Panc1 (cell line): ENCODE measurements around the gene PTPRR. TPM values are rescaled to one million over a fixed set of nuclear protein-coding genes. Genes with fewer than 3 reads are reported as not detected.

Experiments used
- ATAC-seq: fragments of 200-7000 bp; cut with Tn5 transposase; 2 replicates; pipeline ENCODE4 v1.9.1; 2020; ENCODE audit warnings: mild to moderate bottlenecking, moderate library complexity
- BruUV-seq: library from RNA; stranded (reverse); fragments of 400-500 nt; replicated peaks from 2 replicates; lab custom pipeline; 2021; lab: Mats Ljungman, UMichigan
- CTCF ChIA-PET: fragments of 300-600 bp; sonication (Branson Sonifier 250); formaldehyde crosslinking; loops from one replicate; lab custom pipeline; 2022; ENCODE audit warnings: antibody characterized with exemption; lab: Charles Lee
- POLR2A ChIA-PET: fragments of 300-600 bp; sonication (Branson Sonifier 250); formaldehyde crosslinking; loops from one replicate; lab custom pipeline; 2022; ENCODE audit warnings: antibody characterized with exemption; lab: Charles Lee
- DNase-seq: peaks from one replicate; pipeline ENCODE4 v3.0.0-alpha.2; 2010; ENCODE audit warnings: low read depth, low spot score
- H3K27ac ChIP-seq: 2 replicates; pipeline ENCODE4 v1.5.1; 2011; ENCODE audit warnings: mild to moderate bottlenecking, low read length, inconsistent platforms
- H3K27me3 ChIP-seq: fragments of 200-500 bp; sonication (Bioruptor generic); 2 replicates; pipeline ENCODE4 v1.6.0; 2014; ENCODE audit warnings: low read length, inconsistent platforms; ENCODE audit not compliant: control insufficient read depth, insufficient read depth
- H3K36me3 ChIP-seq: fragments of 200-500 bp; sonication (Bioruptor generic); 2 replicates; pipeline ENCODE4 v1.5.1; 2014; ENCODE audit warnings: inconsistent platforms, mild to moderate bottlenecking, low read length, moderate library complexity; ENCODE audit not compliant: control insufficient read depth, insufficient read depth
- H3K4me1 ChIP-seq: 2 replicates; pipeline ENCODE4 v1.5.1; 2011; ENCODE audit warnings: inconsistent platforms, mild to moderate bottlenecking, low read length, moderate library complexity; ENCODE audit not compliant: control insufficient read depth, insufficient read depth
- H3K4me3 ChIP-seq, 2 experiments: 2 replicates each; pipeline ENCODE4 v1.5.1; 2011 to 2012; ENCODE audit warnings: low read depth in 2 of 2, low read length in 2 of 2, mild to moderate bottlenecking in 2 of 2, inconsistent platforms in 1 of 2, moderate library complexity in 1 of 2
- H3K9me3 ChIP-seq: fragments of 200-500 bp; sonication (Bioruptor generic); 2 replicates; pipeline ENCODE4 v1.5.1; 2014; ENCODE audit warnings: low read depth, mild to moderate bottlenecking, inconsistent platforms, low read length, moderate library complexity; ENCODE audit not compliant: control insufficient read depth, insufficient read depth
- POLR2AphosphoS5 ChIP-seq: IDR thresholded peaks from 2 replicates; pipeline ENCODE4 v1.6.1; 2012; ENCODE audit warnings: mild to moderate bottlenecking, low read depth, low read length, moderate library complexity
- SIN3A ChIP-seq: IDR thresholded peaks from 2 replicates; pipeline ENCODE4 v1.6.1; 2012; ENCODE audit warnings: low read depth, mild to moderate bottlenecking, low read length, moderate library complexity, borderline replicate concordance; ENCODE audit not compliant: insufficient read depth
- TCF7L2 ChIP-seq: IDR thresholded peaks from 2 replicates; pipeline ENCODE4 v1.6.1; 2011; ENCODE audit warnings: mild to moderate bottlenecking, low read depth, low read length, inconsistent platforms
- in situ Hi-C: cut with HindIII; loops from 2 replicates; pipeline ENCODE4 v1.10.0; 2016; ENCODE audit warnings: low sequenced_read_pairs, low pct_unique_long_range_greater_than_20kb
- intact Hi-C: fragments of 100-400 bp; cut with micrococcal nuclease; formaldehyde crosslinking; loops from one replicate; pipeline ENCODE4 v1.10.0; 2022; ENCODE audit not compliant: unreplicated experiment
- total RNA-seq: library from RNA; stranded (reverse); gene quantifications from one replicate; pipeline ENCODE4 v1.2.1, GENCODE V29; 2021; ENCODE audit not compliant: unreplicated experiment
- TF ChIP-seq, protein P1 (sequence below): fragments of 450-650 bp; IDR thresholded peaks from 2 replicates; pipeline ENCODE4 v1.5.1; 2017; ENCODE audit warnings: mild to moderate bottlenecking
- TF ChIP-seq, protein P2 (sequence below), 2 experiments: IDR thresholded peaks; 2 replicates each; pipeline ENCODE4 v1.6.1; 2011 to 2012; ENCODE audit warnings: low read depth in 2 of 2, control low read depth in 1 of 2, low read length in 1 of 2, mild to moderate bottlenecking in 1 of 2, moderate library complexity in 1 of 2; ENCODE audit not compliant: insufficient read depth in 1 of 2

The PTPRR gene
- total RNA-seq, 1 experiment from 2014 or later: not detected

DNA sequence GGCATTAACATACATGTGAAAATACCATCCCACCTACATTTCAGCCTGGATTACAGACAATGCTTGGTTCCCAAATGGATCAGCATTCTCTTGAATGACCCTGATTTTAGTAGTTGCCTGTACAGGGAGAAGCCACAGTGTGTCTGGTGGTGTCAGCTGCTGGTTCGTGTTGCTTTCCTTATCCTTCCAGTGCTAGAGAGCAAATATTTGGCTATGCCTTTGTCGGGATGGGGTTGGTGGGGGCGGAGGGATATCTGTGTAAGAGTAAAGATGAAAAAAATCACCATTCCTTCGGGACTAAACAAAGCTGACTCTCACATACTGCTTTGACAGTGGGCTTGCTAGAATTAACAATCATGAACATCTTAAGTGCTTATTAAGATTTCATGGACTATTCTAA, 96.0 kb downstream of the PTPRR start:
- H3K9me3 ChIP-seq: no peaks in the 10 kb centered on the region
- no peak overlapping the region for H3K4me3 ChIP-seq
- TF ChIP-seq POLR2AphosphoS5 (no peak), TCF7L2 (no peak), SIN3A (no peak)
- TF ChIP-seq, protein P1, sequence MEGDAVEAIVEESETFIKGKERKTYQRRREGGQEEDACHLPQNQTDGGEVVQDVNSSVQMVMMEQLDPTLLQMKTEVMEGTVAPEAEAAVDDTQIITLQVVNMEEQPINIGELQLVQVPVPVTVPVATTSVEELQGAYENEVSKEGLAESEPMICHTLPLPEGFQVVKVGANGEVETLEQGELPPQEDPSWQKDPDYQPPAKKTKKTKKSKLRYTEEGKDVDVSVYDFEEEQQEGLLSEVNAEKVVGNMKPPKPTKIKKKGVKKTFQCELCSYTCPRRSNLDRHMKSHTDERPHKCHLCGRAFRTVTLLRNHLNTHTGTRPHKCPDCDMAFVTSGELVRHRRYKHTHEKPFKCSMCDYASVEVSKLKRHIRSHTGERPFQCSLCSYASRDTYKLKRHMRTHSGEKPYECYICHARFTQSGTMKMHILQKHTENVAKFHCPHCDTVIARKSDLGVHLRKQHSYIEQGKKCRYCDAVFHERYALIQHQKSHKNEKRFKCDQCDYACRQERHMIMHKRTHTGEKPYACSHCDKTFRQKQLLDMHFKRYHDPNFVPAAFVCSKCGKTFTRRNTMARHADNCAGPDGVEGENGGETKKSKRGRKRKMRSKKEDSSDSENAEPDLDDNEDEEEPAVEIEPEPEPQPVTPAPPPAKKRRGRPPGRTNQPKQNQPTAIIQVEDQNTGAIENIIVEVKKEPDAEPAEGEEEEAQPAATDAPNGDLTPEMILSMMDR: no peak
- TF ChIP-seq, protein P2, sequence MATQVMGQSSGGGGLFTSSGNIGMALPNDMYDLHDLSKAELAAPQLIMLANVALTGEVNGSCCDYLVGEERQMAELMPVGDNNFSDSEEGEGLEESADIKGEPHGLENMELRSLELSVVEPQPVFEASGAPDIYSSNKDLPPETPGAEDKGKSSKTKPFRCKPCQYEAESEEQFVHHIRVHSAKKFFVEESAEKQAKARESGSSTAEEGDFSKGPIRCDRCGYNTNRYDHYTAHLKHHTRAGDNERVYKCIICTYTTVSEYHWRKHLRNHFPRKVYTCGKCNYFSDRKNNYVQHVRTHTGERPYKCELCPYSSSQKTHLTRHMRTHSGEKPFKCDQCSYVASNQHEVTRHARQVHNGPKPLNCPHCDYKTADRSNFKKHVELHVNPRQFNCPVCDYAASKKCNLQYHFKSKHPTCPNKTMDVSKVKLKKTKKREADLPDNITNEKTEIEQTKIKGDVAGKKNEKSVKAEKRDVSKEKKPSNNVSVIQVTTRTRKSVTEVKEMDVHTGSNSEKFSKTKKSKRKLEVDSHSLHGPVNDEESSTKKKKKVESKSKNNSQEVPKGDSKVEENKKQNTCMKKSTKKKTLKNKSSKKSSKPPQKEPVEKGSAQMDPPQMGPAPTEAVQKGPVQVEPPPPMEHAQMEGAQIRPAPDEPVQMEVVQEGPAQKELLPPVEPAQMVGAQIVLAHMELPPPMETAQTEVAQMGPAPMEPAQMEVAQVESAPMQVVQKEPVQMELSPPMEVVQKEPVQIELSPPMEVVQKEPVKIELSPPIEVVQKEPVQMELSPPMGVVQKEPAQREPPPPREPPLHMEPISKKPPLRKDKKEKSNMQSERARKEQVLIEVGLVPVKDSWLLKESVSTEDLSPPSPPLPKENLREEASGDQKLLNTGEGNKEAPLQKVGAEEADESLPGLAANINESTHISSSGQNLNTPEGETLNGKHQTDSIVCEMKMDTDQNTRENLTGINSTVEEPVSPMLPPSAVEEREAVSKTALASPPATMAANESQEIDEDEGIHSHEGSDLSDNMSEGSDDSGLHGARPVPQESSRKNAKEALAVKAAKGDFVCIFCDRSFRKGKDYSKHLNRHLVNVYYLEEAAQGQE (IDR thresholded peaks at IDR 0.05; ENCODE audit: insufficient read depth in 1 of 2, low read depth in 2 of 2, low read length in 1 of 2): no peak
- no peak for DNase-seq
- no peaks in the 10 kb centered on the region for H3K27me3 ChIP-seq
- intact Hi-C loops: no loop called here
- ATAC-seq: no peak
- POLR2A ChIA-PET: no interaction called here
- no peak overlapping the region for H3K27ac ChIP-seq
- in situ Hi-C loops: no loop called here
- no peaks in the 10 kb centered on the region for H3K4me1 ChIP-seq
- no TSS peak for BruUV-seq
- CTCF ChIA-PET: no interaction called here
- H3K36me3 ChIP-seq: no peaks in the 10 kb centered on the region

GRCh38 chr12:70823182-70823976, 97.2 kb downstream of the PTPRR start:
- CTCF ChIA-PET: no interaction called here
- intact Hi-C loops (no loop called here), in situ Hi-C loops (no loop called here)
- BruUV-seq: no TSS peak
- Histone ChIP-seq H3K4me3 (no peak overlapping the region), H3K27me3 (no peaks in the 10 kb centered on the region), H3K9me3 (no peaks in the 10 kb centered on the region), H3K4me1 (no peaks in the 10 kb centered on the region), H3K27ac (no peak overlapping the region), H3K36me3 (no peaks in the 10 kb centered on the region)
- POLR2A ChIA-PET: no interaction called here
- ATAC-seq (no peak; the same call in 1 of the 2 replicates), DNase-seq (no peak)
- TF ChIP-seq SIN3A: no peak
- TF ChIP-seq POLR2AphosphoS5: no peak
- TF ChIP-seq TCF7L2: no peak
- TF ChIP-seq, protein P2 (IDR thresholded peaks at IDR 0.05; ENCODE audit: insufficient read depth in 1 of 2, low read depth in 2 of 2, low read length in 1 of 2): no peak
- TF ChIP-seq, protein P1: no peak
